GM19463 (cell line): Measurements from ENCODE around the gene ATOH7.

Experiments
- ATAC-seq: cut with Tn5 transposase; IDR thresholded peaks from one replicate; pipeline ENCODE4 v1.9.1; 2021; ENCODE audit warnings: mild to moderate bottlenecking, moderate library complexity; ENCODE audit not compliant: unreplicated experiment

Gene ATOH7

DNA sequence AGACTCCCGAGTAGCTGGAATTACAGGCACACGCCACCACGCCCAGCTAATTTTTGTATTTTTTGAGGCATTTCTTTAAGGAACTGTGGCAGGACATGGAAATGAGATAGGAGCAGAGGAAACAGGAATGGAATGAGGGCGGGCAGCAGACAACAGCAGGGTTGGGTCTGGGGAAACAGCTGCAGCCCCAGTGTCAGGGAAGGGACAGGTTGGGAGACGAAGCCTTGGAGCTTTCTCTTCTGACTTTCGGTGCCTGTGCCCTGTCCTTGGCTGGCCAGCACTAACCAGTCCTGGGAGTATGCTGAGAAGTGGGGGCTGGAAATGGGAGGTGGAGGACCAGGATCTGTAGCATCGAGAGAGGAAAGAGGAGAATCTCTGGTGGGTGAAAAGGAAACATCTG, 47.4 kb downstream of the ATOH7 start:
- no peak for ATAC-seq
